ENCODE results near the gene CYP3A4. TPM values are rescaled to one million over a fixed set of nuclear protein-coding genes. Genes with fewer than 3 reads are reported as not detected.

CYP3A4 gene
- not detected in 2 replicates for total RNA-seq (2021; fragmentation: NEBNext Ultra II Directional; extraction: Animal tissue kit (Norgen Biotek cat#: 25700))
- polyA plus RNA-seq (2011; rRNA removed): not detected in 2 replicates
- not detected for polyA plus RNA-seq (2011; cell fraction: cytosol; rRNA removed)
- not detected for polyA plus RNA-seq (2011; cell fraction: nucleus; rRNA removed)
- polyA plus RNA-seq (2012, experiment 1 of 2): not detected in 4 replicates
- not detected for polyA plus RNA-seq (2012, experiment 2 of 2)
- not detected for polyA plus RNA-seq (2013, experiment 1 of 2)
- polyA plus RNA-seq (2013, experiment 2 of 2): not detected
- polyA minus RNA-seq (2011; rRNA and poly(A)+ RNA removed): not detected in 2 replicates
- not detected for polyA minus RNA-seq (2011; cell fraction: cytosol; rRNA and poly(A)+ RNA removed)
- not detected for polyA minus RNA-seq (2011; cell fraction: nucleus; rRNA and poly(A)+ RNA removed)
- long read RNA-seq, experiment 1: 0 reads
- long read RNA-seq, experiment 2: 0 reads

- H4K5ac ChIP-seq (ENCODE audit: insufficient read length, low read depth, low read length): no peak within 1 kb of the TSS
- no peaks in the 10 kb centered on the region for H3K79me1 ChIP-seq (ENCODE audit: low read depth, low read length)
- no peaks in the 10 kb centered on the region for H3K9me3 ChIP-seq (ENCODE audit: insufficient read depth in 2 of 2, low read depth in 1 of 2, low read length in 1 of 2)
- peaks cover 0 to 2% (median 0%) of the 10 kb centered on the region in 4 experiments; a peak in 2 of 7 replicates for H3K4me1 ChIP-seq (replicated peaks in 1 of 4; ENCODE audit: control insufficient read depth in 3 of 4, insufficient read depth in 4 of 4, low read length in 3 of 4)
- H3K4ac ChIP-seq (replicated peaks; ENCODE audit: insufficient read length, low read depth, low read length): no peak within 1 kb of the TSS
- H3K27me3 ChIP-seq (replicated peaks in 1 of 4; ENCODE audit: control insufficient read depth in 3 of 4, extremely low read depth in 1 of 4, insufficient read depth in 3 of 4, low read length in 3 of 4): no peaks in the 10 kb centered on the region
- no peaks in the 10 kb centered on the region for H3K79me2 ChIP-seq (ENCODE audit: control insufficient read depth in 1 of 2, insufficient read depth in 2 of 2, low read length in 2 of 2)
- FAIRE-seq: no peak
- H2BK15ac ChIP-seq (ENCODE audit: low read length): no peak within 1 kb of the TSS
- no peak within 1 kb of the TSS for H2AK5ac ChIP-seq (ENCODE audit: low read depth, low read length)
- H2BK5ac ChIP-seq (ENCODE audit: low read depth, low read length): no peak within 1 kb of the TSS
- H4K8ac ChIP-seq (ENCODE audit: extremely low read depth, insufficient read depth, low read length): no peak within 1 kb of the TSS
- H3K18ac ChIP-seq (ENCODE audit: extremely low read depth, low read length): no peak within 1 kb of the TSS
- no peak within 1 kb of the TSS for H3K27ac ChIP-seq (ENCODE audit: low read depth, low read length)
- H3K23ac ChIP-seq (ENCODE audit: insufficient read length): no peak within 1 kb of the TSS
- CTCF ChIA-PET (ENCODE audit: partially characterized antibody): no interaction called here
- H3K36me3 ChIP-seq (ENCODE audit: control insufficient read depth in 2 of 4, insufficient read depth in 4 of 4, low read length in 3 of 4): no peaks in the 10 kb centered on the region
- H3K4me2 ChIP-seq (ENCODE audit: insufficient read depth in 1 of 2, low read depth in 2 of 2, low read length in 2 of 2): no peak within 1 kb of the TSS
- no peak within 1 kb of the TSS for H3K9ac ChIP-seq (replicated peaks in 1 of 4; ENCODE audit: extremely low read depth in 1 of 4, low read depth in 3 of 4, low read length in 3 of 4)
- H3K14ac ChIP-seq (ENCODE audit: insufficient read length): no peak within 1 kb of the TSS
- DNase-seq (ENCODE audit: low read depth in 1 of 2, low spot score in 2 of 2): no peak
- H2BK20ac ChIP-seq (ENCODE audit: low read length): no peak within 1 kb of the TSS
- POLR2A ChIA-PET (ENCODE audit: partially characterized antibody): no interaction called here
- no peak within 1 kb of the TSS for H2BK12ac ChIP-seq (ENCODE audit: low read depth, low read length)
- H2AFZ ChIP-seq (ENCODE audit: low read length): no peak within 1 kb of the TSS
- no peaks in the 10 kb centered on the region for H4K20me1 ChIP-seq (replicated peaks in 1 of 2; ENCODE audit: control insufficient read depth in 1 of 2, insufficient read depth in 2 of 2, low read length in 2 of 2)
- no peak within 1 kb of the TSS for H3K4me3 ChIP-seq (ENCODE audit: extremely low read depth in 1 of 4, insufficient read depth in 2 of 4, low read depth in 3 of 4, low read length in 4 of 4)
- H3K23me2 ChIP-seq (ENCODE audit: low read depth, low read length): no peaks in the 10 kb centered on the region
- H2BK120ac ChIP-seq (replicated peaks; ENCODE audit: low read depth, low read length): no peak within 1 kb of the TSS
- H3K56ac ChIP-seq (replicated peaks; ENCODE audit: insufficient read length, low read depth, low read length): no peak within 1 kb of the TSS
- H4K91ac ChIP-seq (replicated peaks; ENCODE audit: insufficient read length, low read length): no peak within 1 kb of the TSS
- no peak for TF ChIP-seq RXRA (IDR thresholded peaks at IDR 0.05; ENCODE audit: insufficient read depth, low read depth, low read length)
- no peak for TF ChIP-seq GABPA (IDR thresholded peaks at IDR 0.05; ENCODE audit: borderline replicate concordance, insufficient read depth, low read length)
- no peak for TF ChIP-seq KDM5A (IDR thresholded peaks at IDR 0.05; ENCODE audit: low read length)
- TF ChIP-seq MAX (IDR thresholded peaks at IDR 0.05): no peak
- TF ChIP-seq EP300 (IDR thresholded peaks at IDR 0.05; ENCODE audit: borderline replicate concordance in 1 of 2, low read depth in 2 of 2, low read length in 2 of 2): no peak
- no peak for TF ChIP-seq TAF1 (IDR thresholded peaks at IDR 0.05; ENCODE audit: low read depth, low read length)
- TF ChIP-seq SP1 (IDR thresholded peaks at IDR 0.05; ENCODE audit: low read depth, low read length): no peak
- no peak for TF ChIP-seq EGR1 (IDR thresholded peaks at IDR 0.05; ENCODE audit: borderline replicate concordance, low read depth, low read length)
- TF ChIP-seq HDAC2 (IDR thresholded peaks at IDR 0.05; ENCODE audit: borderline replicate concordance in 1 of 2, low read depth in 2 of 2, low read length in 2 of 2): no peak
- no peak for TF ChIP-seq SRF (IDR thresholded peaks at IDR 0.05; ENCODE audit: low read depth, low read length)
- no peak for TF ChIP-seq ZNF274 (IDR thresholded peaks at IDR 0.05; ENCODE audit: borderline replicate concordance, extremely low read depth, low read length)
- TF ChIP-seq CEBPB (IDR thresholded peaks at IDR 0.05; ENCODE audit: low read depth, low read length): no peak
- no peak for TF ChIP-seq YY1 (IDR thresholded peaks at IDR 0.05; ENCODE audit: low read depth, low read length)
- TF ChIP-seq GTF2F1 (IDR thresholded peaks at IDR 0.05; ENCODE audit: borderline replicate concordance, low read depth, low read length): no peak
These were observed at the start of gene CYP3A4 for GRCh38 chr7:99784007-99784406. Gene CYP3A4 (minus strand): TSS chr7:99784184. CDS start chr7:99784081, 103 bp downstream.
